Astrocyte of the hippocampus (primary cell): ENCODE measurements around the gene G2E3.
"Not testable (repeated sequence)": the region's sequence is repeated elsewhere in the genome, so short reads cannot be mapped to it uniquely, and the experiment has no call there.

ENCODE experiments used
- DNase-seq: peaks from one replicate; pipeline ENCODE4 v3.0.0; 2011; ENCODE audit warnings: low read depth, low spot score

G2E3 gene

GRCh38 chr14:30600922-30601918 lies 42.3 kb downstream of the G2E3 start:
- no peak for DNase-seq

DNA sequence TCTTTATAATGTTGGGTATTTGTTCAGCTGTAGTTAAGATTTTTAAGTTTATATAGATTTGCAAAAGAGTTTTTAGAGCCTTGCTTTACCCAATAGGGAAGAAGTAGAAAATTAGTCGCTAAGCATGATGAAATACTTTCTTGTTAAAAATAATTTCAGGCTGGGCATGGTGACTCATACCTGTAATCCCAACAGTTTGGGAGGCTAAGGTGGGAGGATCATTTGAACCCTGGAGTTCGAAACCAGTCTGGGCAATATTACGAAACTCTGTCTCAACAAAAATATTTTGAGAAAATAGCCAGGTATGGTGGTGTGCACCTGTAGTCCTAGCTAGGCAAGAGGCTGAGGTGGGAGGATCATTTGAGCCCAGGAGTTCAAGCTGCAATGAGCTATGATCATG lies 44.4 kb downstream of the G2E3 start:
- DNase-seq: no peak

- DNase-seq: not testable (repeated sequence)
Observed at GRCh38 chr14:30604696-30605095, 45.7 kb downstream of the G2E3 start.

DNA sequence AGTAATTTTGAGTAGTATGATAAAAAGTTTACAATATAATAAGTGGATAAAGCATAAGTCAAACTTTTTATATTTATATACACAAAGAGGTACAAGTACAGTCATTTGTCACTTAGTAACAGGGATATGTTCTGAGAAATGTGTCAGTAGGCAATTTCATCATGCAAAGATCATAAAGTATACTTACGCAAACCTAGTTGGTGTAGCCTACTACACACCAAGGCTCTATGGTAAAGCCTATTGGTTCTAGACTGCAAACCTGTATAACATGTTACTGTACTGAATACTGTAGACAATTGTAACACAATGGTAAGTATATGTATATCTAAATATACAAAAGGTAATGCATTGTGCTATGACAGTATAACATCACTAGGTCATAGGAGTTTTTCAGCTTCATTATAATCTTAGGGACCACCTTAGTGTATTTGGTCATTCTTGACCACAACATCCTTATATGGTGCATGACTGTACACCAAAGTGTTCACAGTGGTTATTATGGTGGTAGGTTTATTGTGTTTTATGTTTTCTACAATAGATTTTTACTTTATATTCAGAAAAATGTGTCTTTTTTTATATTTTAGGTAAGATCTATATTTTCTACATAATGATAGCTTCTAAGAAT lies 48.3 kb downstream of the G2E3 start:
- DNase-seq: peak; percentile 52

DNA sequence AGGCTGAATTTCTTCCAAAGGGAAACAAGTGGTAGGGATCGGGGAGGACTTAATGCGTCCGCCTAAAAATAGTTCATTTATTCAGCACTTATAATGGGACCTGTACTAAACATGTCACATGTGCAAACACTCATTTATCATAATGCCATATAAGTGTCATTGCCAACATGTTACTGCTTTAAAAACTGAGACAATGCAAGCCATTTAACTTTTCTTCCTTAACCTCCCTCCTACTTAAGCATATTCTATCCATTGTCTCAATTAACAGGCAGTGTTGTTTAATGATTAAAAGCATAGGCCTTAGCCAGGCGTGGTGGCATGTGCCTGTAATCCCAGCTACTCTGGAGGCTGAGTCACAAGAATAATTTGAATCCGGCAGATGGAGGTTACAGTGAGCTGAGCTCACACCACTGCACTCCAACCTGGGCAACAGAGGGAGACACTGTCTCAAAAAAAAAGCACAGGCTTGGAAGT lies 49.6 kb downstream of the G2E3 start:
- peak; percentile 52 for DNase-seq

- peak; percentile 80 for DNase-seq
Observed at GRCh38 chr14:30610787-30611343, 51.9 kb downstream of the G2E3 start.

DNA sequence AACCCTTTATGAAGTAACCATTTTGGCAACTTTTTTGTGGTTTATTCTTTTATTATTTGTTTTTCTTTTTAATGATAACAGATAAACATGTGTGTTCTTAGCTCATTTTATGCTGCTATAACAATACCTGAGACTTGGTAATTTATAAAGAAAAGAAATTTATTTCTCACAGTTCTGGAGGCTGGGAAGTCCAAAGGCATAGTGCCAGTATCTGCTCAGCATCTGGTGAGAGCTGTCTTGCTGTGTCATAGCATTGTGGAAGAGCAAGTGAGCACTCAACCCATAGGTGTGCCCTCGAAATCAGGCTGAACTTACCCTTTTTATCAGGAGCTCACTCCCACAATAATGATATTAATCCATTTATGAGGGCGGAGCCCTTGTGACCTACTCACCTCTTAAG lies 55.2 kb downstream of the G2E3 start:
- DNase-seq: no peak

- DNase-seq: peak; percentile 29
Observed at GRCh38 chr14:30620178-30620577, 61.2 kb downstream of the G2E3 start.

GRCh38 chr14:30621354-30621939 lies 62.5 kb downstream of the G2E3 start:
- no peak for DNase-seq

- DNase-seq: peak; percentile 97
Observed at GRCh38 chr14:30621940-30622830, 63.2 kb downstream of the G2E3 start, which contains the start of gene SCFD1. TSS of gene SCFD1 (plus strand) at chr14:30622319. CDS start at chr14:30622339, 20 bp downstream.

- DNase-seq: no peak
Observed at GRCh38 chr14:30623412-30624131, 64.6 kb downstream of the G2E3 start.

- no peak for DNase-seq
Observed at GRCh38 chr14:30624132-30624423, 65.1 kb downstream of the G2E3 start.

- no peak for DNase-seq
Observed at GRCh38 chr14:30625533-30625932, 66.6 kb downstream of the G2E3 start.

DNA sequence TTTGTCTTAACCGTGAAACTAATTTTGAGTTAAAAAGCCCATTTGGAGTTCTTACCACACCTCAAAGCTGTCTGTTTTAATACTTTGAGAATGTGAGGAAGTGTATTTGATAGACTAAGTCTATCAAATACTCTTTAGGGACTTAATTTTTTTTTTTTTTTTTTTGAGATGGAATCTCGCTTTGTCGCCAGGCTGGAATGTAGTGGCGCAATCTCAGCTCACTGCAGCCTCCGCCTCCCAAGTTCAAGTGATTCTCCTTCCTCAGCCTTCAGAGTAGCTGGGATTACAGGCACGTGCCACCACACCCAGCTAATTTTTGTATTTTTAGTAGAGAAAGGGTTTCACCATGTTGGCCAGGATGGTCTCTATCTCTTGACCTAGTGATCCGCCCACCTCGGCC lies 70.5 kb downstream of the G2E3 start:
- DNase-seq: peak; percentile 15

GRCh38 chr14:30630248-30630647 lies 71.3 kb downstream of the G2E3 start:
- no peak for DNase-seq

- DNase-seq: no peak
Observed at GRCh38 chr14:30632730-30633129, 73.8 kb downstream of the G2E3 start.

DNA sequence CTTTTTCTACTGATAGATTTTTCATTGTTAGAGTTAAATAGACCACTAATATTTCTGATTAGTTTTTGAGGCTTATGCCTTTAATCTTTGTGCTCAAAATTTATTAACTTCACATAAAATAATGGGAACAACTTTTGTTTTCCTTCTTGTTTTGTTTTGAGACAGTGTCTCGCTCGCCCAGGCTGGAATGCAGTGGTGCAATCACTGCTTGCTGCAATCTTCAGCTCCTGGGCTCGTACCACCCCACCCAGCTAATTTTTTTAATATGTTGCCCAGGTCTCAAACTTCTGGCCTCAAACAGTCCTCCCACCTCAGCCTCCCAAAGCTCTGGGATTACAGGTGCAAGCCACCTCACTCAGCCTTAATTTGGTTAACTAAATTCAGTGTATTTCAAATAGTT lies 80.0 kb downstream of the G2E3 start:
- DNase-seq: no peak

DNA sequence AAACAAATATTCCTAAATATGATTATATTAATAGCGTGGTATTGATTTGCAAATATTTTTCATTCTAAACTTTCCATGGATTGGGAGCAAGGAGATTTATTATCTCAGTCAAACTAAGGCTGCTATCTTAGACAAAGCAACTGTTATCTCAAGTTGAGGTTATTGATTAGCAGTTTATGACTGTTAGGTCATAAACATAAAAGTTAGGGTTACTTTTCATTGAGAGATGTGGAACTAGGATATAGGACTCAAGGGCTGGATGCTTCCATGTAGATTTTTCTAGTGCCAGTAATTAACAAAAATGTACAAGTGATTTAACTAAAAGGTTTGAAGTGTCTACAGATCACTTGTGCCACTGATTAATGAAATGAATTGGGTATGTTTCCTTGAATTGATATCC lies 82.2 kb downstream of the G2E3 start:
- no peak for DNase-seq

GRCh38 chr14:30644462-30644861 lies 85.5 kb downstream of the G2E3 start:
- not testable (repeated sequence) for DNase-seq

- no peak for DNase-seq
Observed at GRCh38 chr14:30645600-30645999, 86.6 kb downstream of the G2E3 start.
